ENCODE data around the gene HOMEZ. TPM values are rescaled to one million over a fixed set of nuclear protein-coding genes. Genes with fewer than 3 reads are reported as not detected.

The HOMEZ gene
- total and polyA plus RNA-seq, 10 of the 15 experiments (the other 5 are each of a cell fraction or from before 2014, with no cell fraction given), result 2.6 to 19.3 (median 13.0) TPM

- FAIRE-seq, result no peak
Measured at GRCh38 chr14:23259426-23259825, 26.5 kb downstream of the HOMEZ start.

More at GRCh38 chr14:23259426-23259825, 26.5 kb downstream of the HOMEZ start:
- no TSS peak for BruUV-seq (replicated peaks)
- DNase-seq (ENCODE audit: low read depth, low spot score), result no peak
- Histone ChIP-seq H3K27me3 (replicated peaks in 1 of 2; ENCODE audit: control insufficient read depth in 2 of 2, insufficient read depth in 2 of 2, low read length in 1 of 2) (no peaks in the 10 kb centered on the region), H3K9me3 (replicated peaks; ENCODE audit: control insufficient read depth, insufficient read depth, low read length) (no peaks in the 10 kb centered on the region), H3K79me2 (ENCODE audit: control insufficient read depth, insufficient read depth, low read length) (no peaks in the 10 kb centered on the region), H2AFZ (ENCODE audit: control insufficient read depth, low read depth, low read length) (no peak overlapping the region), H3K4me3 (no peak overlapping the region), H3K9ac (ENCODE audit: control insufficient read depth, insufficient read depth, low read length) (no peak overlapping the region), H3K36me3 (ENCODE audit: control insufficient read depth in 2 of 2, insufficient read depth in 2 of 2, low read length in 1 of 2) (no peaks in the 10 kb centered on the region), H3K27ac (ENCODE audit: control insufficient read depth, insufficient read depth) (no peak overlapping the region), H3K4me1 (ENCODE audit: control insufficient read depth, insufficient read depth, low read length) (no peaks in the 10 kb centered on the region), H4K20me1 (ENCODE audit: control insufficient read depth, insufficient read depth) (no peaks in the 10 kb centered on the region), H3K4me2 (ENCODE audit: control insufficient read depth, insufficient read depth) (no peak overlapping the region)
- ChIA-PET POLR2A (interaction anchor here (0.7 kb wide), 1 partner anchor 14 kb away, joined by 4 read pairs; no protein-coding TSS in a partner anchor), SMC1A (ENCODE audit: uncharacterized antibody, unreplicated experiment) (interaction anchor here (0.9 to 1.2 kb wide), 3 partner anchors 9 to 32 kb away, joined by 3 read pairs; no protein-coding TSS in a partner anchor), CTCF (interaction anchor here (0.9 to 1.1 kb wide), 2 partner anchors 62 to 121 kb away, joined by 3 to 5 read pairs; partner anchors contain the start of gene PABPN1), RAD21 (ENCODE audit: unreplicated experiment) (interaction anchor here (0.6 kb wide), 1 partner anchor 749 kb away, joined by 3 read pairs; no protein-coding TSS in a partner anchor)
- no peak for ATAC-seq
- intact Hi-C loops (cut with micrococcal nuclease; ENCODE audit: unreplicated experiment) (no loop called here), in situ Hi-C loops (cut with MboI) (no loop called here)
- TF ChIP-seq ZBTB40 (IDR thresholded peaks at IDR 0.05; ENCODE audit: borderline replicate concordance) (no peak), SP1 (IDR thresholded peaks at IDR 0.05; ENCODE audit: low read depth, low read length) (no peak), ASH2L (IDR thresholded peaks at IDR 0.05; ENCODE audit: borderline replicate concordance, low read depth) (no peak), FOS (IDR thresholded peaks at IDR 0.05; ENCODE audit: borderline replicate concordance, extremely low read depth, insufficient read length) (no peak), NFYB (IDR thresholded peaks at IDR 0.05; ENCODE audit: insufficient read depth, low read depth, low read length) (no peak), SIN3A (IDR thresholded peaks at IDR 0.05; ENCODE audit: low read depth, low read length) (no peak), SMC3 (IDR thresholded peaks at IDR 0.05; ENCODE audit: borderline replicate concordance, low read length) (no peak), NFIC (IDR thresholded peaks at IDR 0.05; ENCODE audit: low read depth, low read length) (no peak), IKZF1 (conservative IDR thresholded peaks at IDR 0.05) (no peak), CREB1 (IDR thresholded peaks at IDR 0.05; ENCODE audit: low read depth) (no peak)

All from GM12878 (cell line).